ENCODE data around the gene ISOC2. TPM values are rescaled to one million over a fixed set of nuclear protein-coding genes. Genes with fewer than 3 reads are reported as not detected.
A peak's percentile ranks its signal among the peaks of the same experiment; 100 is the strongest.

Gene ISOC2
- total and polyA plus RNA-seq, 9 of the 15 experiments (the other 6 are each of a cell fraction or from before 2014, with no cell fraction given): 1.2 to 229 (median 58.3) TPM

- TF ChIP-seq PBX2 (CRISPR knock-in tag; IDR thresholded peaks at IDR 0.05; ENCODE audit: low read depth) (no peak), PBX2 (tag; conservative IDR thresholded peaks at IDR 0.05; ENCODE audit: low read depth) (no peak), ZNF324 (CRISPR knock-in tag; IDR thresholded peaks at IDR 0.05) (no peak), TBL1XR1 (IDR thresholded peaks at IDR 0.05; ENCODE audit: low read length in 2 of 2) (no peak), ELK3 (CRISPR knock-in tag; IDR thresholded peaks at IDR 0.05) (no peak), RB1 (IDR thresholded peaks at IDR 0.05; ENCODE audit: low read depth) (no peak), ASH1L (IDR thresholded peaks at IDR 0.05; ENCODE audit: borderline replicate concordance, low read depth, partially characterized antibody) (no peak), ZNF79 (CRISPR knock-in tag; IDR thresholded peaks at IDR 0.05; ENCODE audit: low read depth) (no peak), TEAD1 (CRISPR knock-in tag; IDR thresholded peaks at IDR 0.05) (no peak), KLF6 (CRISPR knock-in tag; IDR thresholded peaks at IDR 0.05; ENCODE audit: borderline replicate concordance) (no peak), FOXA3 (CRISPR knock-in tag; conservative IDR thresholded peaks at IDR 0.05 in 1 of 2, IDR thresholded peaks at IDR 0.05 in 1 of 2) (no peak), CLOCK (CRISPR knock-in tag; IDR thresholded peaks at IDR 0.05; ENCODE audit: borderline replicate concordance) (no peak), RBM25 (IDR thresholded peaks at IDR 0.05; ENCODE audit: low read depth, low read length, severe bottlenecking) (no peak), SRSF7 (optimal IDR thresholded peaks at IDR 0.05; ENCODE audit: low read depth, low read length) (no peak), ZNF561 (CRISPR knock-in tag; conservative IDR thresholded peaks at IDR 0.05) (no peak), MTA1 (IDR thresholded peaks at IDR 0.05; ENCODE audit: borderline replicate concordance) (no peak), VEZF1 (CRISPR knock-in tag; IDR thresholded peaks at IDR 0.05) (peak; percentile 48), MAX (CRISPR knock-in tag; IDR thresholded peaks at IDR 0.05) (no peak)
Observed at GRCh38 chr19:55494172-55494761, 32.8 kb upstream of the ISOC2 start (continued).
